Measurements from ENCODE around the gene MSI2.

DNA sequence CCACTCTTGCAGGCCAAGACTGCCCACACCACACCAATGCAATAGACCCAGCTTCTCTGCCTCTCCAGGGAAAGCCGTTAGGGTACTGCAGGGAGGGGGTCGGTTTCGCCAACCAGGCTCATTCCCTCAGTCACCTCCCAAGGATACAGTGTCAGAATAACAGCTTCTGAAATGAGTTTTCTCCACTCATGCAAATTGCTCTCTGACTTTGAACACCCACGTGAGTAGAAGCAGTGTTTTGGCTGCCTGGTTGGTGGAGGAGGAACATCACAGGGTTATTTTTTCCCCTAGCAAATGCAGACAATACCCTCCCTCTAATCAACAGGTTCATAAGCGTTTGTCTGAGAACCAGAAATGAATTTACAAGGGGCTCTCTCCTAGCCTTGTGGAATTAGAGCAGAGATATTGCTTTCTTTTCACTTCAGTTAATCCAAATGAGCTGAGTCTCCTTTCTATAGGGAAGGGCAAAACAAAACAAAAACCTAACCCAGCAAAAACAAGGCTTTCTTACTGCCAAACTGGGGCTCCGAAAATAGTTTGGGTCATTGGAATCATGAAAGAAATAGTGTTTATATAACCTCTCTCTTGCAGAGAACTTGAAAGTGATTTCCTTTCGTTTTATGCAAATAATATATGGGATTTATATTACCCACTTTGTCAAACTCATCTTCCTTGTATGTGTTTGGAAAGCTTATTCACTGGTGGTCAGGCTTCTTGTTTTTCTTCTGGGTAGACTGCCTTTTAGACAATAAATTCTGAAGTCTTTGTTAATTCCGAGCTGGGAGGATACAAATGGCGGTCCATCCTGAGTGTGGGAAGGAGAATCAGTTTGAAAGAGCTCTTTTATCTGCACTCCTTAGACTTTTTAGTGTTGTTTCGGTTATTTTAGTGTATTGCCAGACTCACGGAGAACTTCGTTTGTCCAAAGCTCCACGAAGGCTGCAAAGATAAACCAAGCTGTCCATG is 229.9 kb downstream of the MSI2 start:
- TF ChIP-seq, protein P1, sequence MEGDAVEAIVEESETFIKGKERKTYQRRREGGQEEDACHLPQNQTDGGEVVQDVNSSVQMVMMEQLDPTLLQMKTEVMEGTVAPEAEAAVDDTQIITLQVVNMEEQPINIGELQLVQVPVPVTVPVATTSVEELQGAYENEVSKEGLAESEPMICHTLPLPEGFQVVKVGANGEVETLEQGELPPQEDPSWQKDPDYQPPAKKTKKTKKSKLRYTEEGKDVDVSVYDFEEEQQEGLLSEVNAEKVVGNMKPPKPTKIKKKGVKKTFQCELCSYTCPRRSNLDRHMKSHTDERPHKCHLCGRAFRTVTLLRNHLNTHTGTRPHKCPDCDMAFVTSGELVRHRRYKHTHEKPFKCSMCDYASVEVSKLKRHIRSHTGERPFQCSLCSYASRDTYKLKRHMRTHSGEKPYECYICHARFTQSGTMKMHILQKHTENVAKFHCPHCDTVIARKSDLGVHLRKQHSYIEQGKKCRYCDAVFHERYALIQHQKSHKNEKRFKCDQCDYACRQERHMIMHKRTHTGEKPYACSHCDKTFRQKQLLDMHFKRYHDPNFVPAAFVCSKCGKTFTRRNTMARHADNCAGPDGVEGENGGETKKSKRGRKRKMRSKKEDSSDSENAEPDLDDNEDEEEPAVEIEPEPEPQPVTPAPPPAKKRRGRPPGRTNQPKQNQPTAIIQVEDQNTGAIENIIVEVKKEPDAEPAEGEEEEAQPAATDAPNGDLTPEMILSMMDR (IDR thresholded peaks at IDR 0.05) = no peak
- no peak for TF ChIP-seq POLR2A (IDR thresholded peaks at IDR 0.05)

Measured in adrenal gland (tissue), 5 donors.